Fibroblast of pulmonary artery (primary cell): ENCODE data around the gene PCDHGA8.
"Not testable (repeated sequence)": the region's sequence is repeated elsewhere in the genome, so short reads cannot be mapped to it uniquely, and the experiment has no call there.

Experiments used
- DNase-seq: peaks from one replicate; pipeline ENCODE4 v3.0.0-alpha.2; 2010; ENCODE audit warnings: low read depth
- H3K4me3 ChIP-seq: replicated peaks from 2 replicates; pipeline ENCODE4 v1.5.1; 2011; ENCODE audit warnings: low read depth, mild to moderate bottlenecking, control low read depth, low read length, moderate library complexity
- TF ChIP-seq, protein P1 (sequence below): IDR thresholded peaks from 2 replicates; pipeline ENCODE4 v1.5.1; 2011; ENCODE audit warnings: mild to moderate bottlenecking, control low read depth, low read length, inconsistent platforms; ENCODE audit errors: missing control alignments

Gene PCDHGA8

DNA sequence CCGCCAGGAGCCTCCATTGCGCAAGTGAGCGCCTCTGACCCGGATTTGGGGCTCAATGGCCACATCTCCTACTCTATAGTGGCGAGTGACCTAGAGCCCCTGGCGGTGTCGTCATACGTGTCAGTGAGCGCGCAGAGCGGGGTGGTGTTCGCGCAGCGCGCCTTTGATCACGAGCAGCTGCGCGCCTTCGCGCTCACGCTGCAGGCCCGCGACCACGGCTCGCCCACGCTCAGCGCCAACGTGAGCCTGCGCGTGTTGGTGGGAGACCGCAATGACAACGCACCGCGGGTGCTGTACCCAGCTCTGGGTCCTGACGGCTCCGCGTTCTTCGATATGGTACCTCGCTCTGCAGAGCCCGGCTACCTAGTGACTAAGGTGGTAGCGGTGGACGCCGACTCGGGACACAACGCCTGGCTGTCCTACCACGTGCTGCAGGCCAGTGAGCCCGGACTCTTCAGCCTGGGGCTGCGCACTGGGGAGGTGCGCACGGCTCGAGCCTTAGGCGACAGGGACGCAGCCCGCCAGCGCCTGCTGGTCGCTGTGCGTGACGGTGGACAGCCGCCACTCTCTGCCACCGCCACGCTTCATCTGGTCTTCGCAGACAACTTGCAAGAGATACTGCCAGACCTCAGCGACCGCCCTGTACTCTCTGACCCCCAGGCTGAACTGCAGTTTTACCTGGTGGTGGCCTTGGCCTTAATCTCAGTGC, 17.3 kb downstream of the PCDHGA8 start:
- TF ChIP-seq, protein P1, sequence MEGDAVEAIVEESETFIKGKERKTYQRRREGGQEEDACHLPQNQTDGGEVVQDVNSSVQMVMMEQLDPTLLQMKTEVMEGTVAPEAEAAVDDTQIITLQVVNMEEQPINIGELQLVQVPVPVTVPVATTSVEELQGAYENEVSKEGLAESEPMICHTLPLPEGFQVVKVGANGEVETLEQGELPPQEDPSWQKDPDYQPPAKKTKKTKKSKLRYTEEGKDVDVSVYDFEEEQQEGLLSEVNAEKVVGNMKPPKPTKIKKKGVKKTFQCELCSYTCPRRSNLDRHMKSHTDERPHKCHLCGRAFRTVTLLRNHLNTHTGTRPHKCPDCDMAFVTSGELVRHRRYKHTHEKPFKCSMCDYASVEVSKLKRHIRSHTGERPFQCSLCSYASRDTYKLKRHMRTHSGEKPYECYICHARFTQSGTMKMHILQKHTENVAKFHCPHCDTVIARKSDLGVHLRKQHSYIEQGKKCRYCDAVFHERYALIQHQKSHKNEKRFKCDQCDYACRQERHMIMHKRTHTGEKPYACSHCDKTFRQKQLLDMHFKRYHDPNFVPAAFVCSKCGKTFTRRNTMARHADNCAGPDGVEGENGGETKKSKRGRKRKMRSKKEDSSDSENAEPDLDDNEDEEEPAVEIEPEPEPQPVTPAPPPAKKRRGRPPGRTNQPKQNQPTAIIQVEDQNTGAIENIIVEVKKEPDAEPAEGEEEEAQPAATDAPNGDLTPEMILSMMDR: no peak
- no peak for DNase-seq
- no peak overlapping the region for H3K4me3 ChIP-seq

DNA sequence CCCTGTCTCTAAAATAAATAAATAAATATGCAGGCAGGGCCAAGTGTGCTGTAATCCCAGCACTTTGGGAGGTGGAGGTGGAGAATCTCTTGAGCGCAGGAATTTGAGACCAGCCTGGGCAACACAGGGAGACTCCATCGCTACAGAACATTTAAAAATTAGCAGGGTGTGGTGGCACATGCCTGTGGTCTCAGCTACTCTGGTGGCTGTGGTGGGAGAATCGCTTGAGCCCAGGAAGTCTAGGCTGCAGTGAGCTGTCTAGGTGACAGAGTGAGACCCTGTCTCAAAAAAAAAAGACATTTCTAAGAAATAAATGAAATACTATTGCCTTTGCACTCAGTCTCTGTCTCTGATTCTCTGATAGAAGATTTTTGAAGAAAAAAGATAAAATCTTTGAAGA, 19.1 kb downstream of the PCDHGA8 start:
- DNase-seq: no peak
- no peak overlapping the region for H3K4me3 ChIP-seq

DNA sequence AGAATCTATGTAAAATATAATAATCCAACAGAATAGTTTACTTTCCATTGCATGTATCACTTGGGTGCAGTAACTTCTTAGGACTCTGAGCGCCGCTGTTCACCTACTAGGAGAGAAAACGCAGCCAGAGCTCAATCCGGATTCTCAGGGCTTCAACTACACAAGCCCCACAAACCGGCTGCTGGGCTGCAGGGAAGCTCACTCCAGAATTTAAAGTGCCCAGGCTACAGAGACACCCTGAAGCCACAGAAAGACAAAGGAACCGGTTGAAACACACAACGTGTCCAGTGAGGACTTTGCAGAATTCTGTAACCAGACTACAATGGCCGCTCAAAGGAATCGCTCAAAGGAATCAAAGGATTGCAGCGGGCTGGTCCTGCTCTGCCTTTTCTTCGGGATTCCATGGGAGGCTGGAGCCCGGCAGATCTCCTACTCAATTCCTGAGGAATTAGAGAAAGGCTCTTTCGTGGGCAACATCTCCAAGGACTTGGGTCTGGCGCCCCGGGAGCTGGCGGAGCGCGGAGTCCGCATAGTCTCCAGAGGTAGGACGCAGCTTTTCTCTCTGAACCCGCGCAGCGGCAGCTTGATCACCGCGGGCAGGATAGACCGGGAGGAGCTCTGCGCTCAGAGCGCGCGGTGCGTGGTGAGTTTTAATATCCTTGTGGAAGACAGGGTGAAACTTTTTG, 20.6 kb downstream of the PCDHGA8 start, which contains the start of gene PCDHGA10:
Gene PCDHGA10, plus strand, starts transcription at position 134 of the 686 bp plus-strand sequence. Its CDS starts 189 bp downstream, at position 323.
- peak; percentile 84 for DNase-seq
- peak within 1 kb of the TSS; percentile 58 for H3K4me3 ChIP-seq
- TF ChIP-seq, protein P1: peak; percentile 75

More for the DNA sequence above, 19.1 kb downstream of the PCDHGA8 start:
- TF ChIP-seq, protein P1: no peak

DNA sequence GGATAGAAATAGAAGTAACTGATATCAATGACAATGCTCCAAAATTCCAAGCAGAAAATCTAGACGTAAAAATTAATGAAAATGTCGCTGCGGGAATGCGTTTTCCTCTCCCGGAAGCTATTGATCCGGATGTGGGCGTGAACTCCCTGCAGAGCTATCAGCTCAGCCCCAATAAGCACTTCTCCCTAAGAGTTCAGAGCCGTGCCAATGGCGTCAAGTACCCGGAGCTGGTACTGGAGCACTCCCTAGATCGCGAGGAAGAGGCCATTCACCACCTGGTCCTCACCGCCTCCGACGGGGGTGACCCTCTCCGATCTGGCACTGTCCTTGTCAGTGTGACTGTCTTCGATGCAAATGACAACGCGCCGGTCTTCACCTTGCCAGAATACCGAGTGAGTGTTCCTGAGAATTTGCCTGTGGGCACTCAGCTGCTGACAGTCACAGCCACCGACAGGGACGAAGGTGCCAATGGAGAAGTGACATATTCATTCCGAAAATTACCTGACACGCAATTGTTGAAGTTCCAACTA, 21.2 kb downstream of the PCDHGA8 start:
- peak overlapping the region; percentile 58 for H3K4me3 ChIP-seq
- DNase-seq: no peak

DNA sequence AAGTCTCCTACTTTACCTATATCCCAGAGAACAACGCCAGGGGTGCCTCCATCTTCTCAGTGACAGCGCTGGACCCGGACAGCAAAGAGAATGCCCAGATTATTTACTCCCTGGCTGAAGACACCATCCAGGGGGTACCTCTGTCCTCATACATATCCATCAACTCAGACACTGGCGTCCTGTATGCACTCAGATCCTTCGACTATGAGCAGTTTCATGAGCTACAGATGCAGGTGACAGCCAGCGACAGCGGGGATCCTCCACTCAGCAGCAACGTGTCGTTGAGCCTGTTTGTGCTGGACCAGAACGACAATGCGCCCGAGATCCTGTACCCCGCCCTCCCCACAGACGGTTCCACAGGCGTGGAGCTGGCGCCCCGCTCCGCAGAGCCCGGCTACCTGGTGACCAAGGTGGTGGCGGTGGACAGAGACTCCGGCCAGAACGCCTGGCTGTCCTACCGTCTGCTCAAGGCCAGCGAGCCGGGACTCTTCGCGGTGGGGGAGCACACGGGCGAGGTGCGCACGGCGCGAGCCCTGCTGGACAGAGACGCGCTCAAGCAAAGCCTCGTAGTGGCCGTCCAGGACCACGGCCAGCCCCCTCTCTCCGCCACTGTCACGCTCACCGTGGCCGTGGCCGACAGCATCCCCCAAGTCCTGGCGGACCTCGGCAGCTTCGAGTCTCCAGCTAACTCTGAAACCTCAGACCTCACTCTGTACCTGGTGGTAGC, 22.3 kb downstream of the PCDHGA8 start:
- DNase-seq, H3K4me3 ChIP-seq: not testable (repeated sequence)

More for the DNA sequence above, 21.2 kb downstream of the PCDHGA8 start:
- TF ChIP-seq, protein P1: no peak

DNA sequence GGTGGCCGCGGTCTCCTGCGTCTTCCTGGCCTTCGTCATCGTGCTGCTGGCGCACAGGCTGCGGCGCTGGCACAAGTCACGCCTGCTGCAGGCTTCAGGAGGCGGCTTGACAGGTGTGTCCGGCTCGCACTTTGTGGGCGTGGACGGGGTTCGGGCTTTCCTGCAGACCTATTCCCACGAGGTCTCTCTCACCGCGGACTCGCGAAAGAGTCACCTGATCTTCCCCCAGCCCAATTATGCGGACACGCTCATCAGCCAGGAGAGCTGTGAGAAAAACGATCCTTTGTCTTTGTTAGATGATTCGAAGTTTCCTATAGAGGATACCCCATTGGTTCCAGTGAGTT, 22.8 kb downstream of the PCDHGA8 start:
- DNase-seq, H3K4me3 ChIP-seq: not testable (repeated sequence)

DNA sequence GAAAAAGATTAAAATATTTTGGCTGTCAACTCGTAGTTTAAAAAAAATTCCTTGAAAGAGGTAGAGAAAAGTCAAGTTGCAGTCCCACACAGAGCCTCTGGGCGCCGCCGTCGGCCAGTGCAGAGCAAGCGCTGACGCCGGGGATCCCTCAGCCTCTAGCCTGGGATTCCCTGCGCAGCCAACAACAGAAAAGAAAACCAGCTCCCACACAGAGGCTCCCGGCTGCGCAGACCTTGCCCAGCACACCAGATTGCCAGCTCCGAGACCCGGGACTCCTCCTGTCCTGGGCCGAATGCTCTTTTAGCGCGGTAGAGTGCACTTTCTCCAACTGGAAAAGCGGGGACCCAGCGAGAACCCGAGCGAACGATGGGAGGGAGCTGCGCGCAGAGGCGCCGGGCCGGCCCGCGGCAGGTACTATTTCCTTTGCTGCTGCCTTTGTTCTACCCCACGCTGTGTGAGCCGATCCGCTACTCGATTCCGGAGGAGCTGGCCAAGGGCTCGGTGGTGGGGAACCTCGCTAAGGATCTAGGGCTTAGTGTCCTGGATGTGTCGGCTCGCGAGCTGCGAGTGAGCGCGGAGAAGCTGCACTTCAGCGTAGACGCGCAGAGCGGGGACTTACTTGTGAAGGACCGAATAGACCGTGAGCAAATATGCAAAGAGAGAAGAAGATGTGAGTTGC, 25.2 kb downstream of the PCDHGA8 start, which contains the start of gene PCDHGB7:
Gene PCDHGB7, plus strand, starts transcription at position 184 of the 679 bp plus-strand sequence. Its CDS starts 183 bp downstream, at position 367.
- peak; percentile 91 for DNase-seq
- peak within 1 kb of the TSS; percentile 55 for H3K4me3 ChIP-seq
- TF ChIP-seq, protein P1: peak; percentile 81
